Left ventricle myocardium superior (tissue), 1 donor: ENCODE measurements around the gene PLCH2. TPM values are rescaled to one million over a fixed set of nuclear protein-coding genes. Genes with fewer than 3 reads are reported as not detected.
A peak's percentile ranks its signal among the peaks of the same experiment; 100 is the strongest.
"Not testable (repeated sequence)": the region's sequence is repeated elsewhere in the genome, so short reads cannot be mapped to it uniquely, and the experiment has no call there.

ENCODE experiments used
- ATAC-seq: fragments of 200-7000 bp; cut with Tn5 transposase; one replicate; pipeline ENCODE4 v1.9.1; 2020; ENCODE audit warnings: mild to moderate bottlenecking, moderate library complexity
- DNase-seq: peaks from one replicate; pipeline ENCODE4 v3.0.0-alpha.2; 2020
- intact Hi-C: fragments of 100-400 bp; cut with micrococcal nuclease; formaldehyde crosslinking; loops from one replicate; pipeline ENCODE4 v1.11.0; 2022
- total RNA-seq: library from RNA; stranded (reverse); fragmentation: NEBNext Ultra II Directional; extraction: Animal tissue kit (Norgen Biotek cat#: 25700); gene quantifications from one replicate; pipeline ENCODE4 v1.2.1, GENCODE V29; 2021
- donor health status: DM: no; HTN: yes; CAD: no; lungs with severe emphysema.

PLCH2 gene
- total RNA-seq, 1 donor from 2014 or later = 0.25 TPM

DNA sequence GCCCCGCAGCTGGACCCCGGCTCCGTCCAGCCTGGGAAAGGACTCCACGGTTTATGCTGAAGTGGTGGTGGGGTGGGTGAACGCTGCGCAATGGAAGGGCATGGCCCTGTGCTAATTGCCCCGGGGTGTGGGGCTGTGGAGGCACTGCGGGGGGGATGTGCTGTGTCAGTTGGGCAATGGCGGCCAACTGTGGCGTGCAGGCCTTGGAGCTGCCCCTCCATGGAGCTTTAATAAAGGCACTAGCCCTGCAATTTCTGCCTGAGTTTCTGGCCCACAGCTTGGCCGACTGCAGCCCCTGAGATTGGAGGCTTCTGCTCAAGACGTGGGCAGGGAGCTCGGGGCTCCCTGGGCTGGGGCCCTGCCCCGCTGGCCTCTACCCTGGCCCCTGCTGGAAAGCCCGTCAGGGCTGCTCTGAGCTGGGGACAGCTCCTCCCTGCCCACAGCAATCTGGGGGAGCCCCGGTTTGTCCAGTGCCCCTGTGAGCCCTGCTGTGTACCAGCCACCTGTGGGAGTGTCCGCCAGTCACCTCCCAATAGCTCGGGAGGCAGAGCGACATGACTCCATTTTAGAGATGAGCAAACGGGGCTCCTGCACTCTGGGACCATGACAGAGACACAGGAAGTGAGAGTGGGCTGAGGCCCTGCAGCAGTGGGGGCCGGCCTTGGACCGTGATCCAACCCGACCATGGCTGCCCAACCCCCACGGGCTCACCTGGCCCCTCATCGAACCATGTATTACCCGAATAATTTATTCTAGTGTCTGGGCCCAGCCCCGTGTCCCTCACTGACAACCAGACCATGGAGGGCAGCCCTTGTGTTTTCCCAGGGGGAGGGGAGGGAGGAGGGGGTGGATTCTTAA, 71.3 kb downstream of the PLCH2 start:
- intact Hi-C loops = no loop called here
- peak; percentile 55 for DNase-seq
- no peak for ATAC-seq

DNA sequence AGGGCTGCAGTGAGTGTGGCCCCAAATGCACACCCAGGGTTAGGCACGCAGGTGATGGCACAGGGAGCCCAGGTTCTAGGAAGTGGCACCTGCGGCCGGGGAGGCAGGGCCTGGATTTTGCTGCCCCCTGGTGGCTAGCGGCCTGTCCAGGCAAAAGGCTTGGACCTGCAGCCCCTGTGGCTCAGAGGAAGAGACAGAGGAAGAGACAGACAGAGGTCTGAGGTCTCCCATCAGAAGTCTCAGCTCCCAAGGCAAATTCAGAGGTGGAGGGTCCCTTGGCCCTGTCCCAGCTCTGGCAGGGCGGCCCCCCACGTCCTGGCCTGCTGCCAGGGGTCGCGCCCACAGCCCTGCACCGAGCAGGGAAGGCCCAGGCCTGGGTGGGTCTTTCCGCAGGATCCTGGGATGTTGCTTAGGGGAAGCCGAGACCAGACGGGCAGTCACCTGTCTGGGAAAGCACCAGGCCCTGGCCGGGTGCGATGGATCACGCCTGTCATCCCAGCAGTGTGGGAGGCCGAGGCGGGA, 72.0 kb downstream of the PLCH2 start:
- ATAC-seq = peak; percentile 53
- intact Hi-C loops = no loop called here
- DNase-seq = peak; percentile 89

GRCh38 chr1:2549367-2550029, 73.4 kb downstream of the PLCH2 start:
- DNase-seq, ATAC-seq, intact Hi-C loops: not testable (repeated sequence)

GRCh38 chr1:2550309-2550861, 74.3 kb downstream of the PLCH2 start:
- peak; percentile 4 for ATAC-seq
- intact Hi-C loops = not testable (repeated sequence)
- DNase-seq = peak; percentile 55

DNA sequence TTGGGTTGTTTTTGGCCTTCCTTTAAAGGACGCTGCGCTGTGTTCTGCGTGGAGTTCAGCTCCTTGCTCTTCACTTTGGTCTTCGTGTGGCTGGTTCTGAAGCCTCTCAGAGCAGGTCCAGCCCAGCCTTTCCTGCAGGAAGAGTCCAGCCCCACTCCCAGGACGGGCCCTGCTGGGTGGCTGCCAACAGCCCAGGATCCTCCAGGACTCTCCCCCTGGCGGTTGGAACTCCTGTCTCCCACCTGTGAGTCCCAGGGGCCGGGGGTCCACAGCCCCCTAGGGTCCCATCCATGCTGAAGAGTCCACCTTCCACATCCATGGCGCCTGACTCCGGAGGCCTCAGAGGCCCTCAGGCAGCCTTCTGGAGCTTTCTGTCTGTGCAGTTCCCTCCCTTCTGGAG, 75.5 kb downstream of the PLCH2 start:
- peak; percentile 69 for DNase-seq
- intact Hi-C loops, ATAC-seq: not testable (repeated sequence)

DNA sequence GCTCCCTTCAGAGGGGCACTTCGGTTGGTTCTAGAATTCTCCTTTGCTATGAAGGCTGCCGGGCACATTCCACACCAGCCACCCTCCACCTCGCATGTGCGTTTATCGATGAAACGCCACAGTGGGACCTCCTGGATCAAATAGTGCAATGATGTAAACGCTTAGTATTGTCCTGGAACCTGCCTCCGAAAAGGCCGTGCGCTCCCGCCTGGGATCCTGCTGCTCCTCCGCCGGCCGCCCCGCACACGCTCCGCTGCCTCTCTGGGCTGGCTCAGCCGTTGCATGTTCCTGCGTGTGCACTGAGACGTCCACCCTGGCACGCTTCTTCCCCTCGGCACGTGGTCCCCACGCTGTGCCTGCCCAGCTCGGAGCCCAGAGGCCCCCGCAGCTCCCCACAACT, 76.1 kb downstream of the PLCH2 start:
- no peak for ATAC-seq
- intact Hi-C loops = no loop called here
- DNase-seq = no peak

- ATAC-seq, DNase-seq, intact Hi-C loops: not testable (repeated sequence)
These were observed 77.0 kb downstream of the PLCH2 start for GRCh38 chr1:2553076-2553475.

- ATAC-seq (no peak), DNase-seq (no peak)
- intact Hi-C loops = no loop called here
These were observed 78.0 kb downstream of the PLCH2 start for GRCh38 chr1:2553871-2554620.

DNA sequence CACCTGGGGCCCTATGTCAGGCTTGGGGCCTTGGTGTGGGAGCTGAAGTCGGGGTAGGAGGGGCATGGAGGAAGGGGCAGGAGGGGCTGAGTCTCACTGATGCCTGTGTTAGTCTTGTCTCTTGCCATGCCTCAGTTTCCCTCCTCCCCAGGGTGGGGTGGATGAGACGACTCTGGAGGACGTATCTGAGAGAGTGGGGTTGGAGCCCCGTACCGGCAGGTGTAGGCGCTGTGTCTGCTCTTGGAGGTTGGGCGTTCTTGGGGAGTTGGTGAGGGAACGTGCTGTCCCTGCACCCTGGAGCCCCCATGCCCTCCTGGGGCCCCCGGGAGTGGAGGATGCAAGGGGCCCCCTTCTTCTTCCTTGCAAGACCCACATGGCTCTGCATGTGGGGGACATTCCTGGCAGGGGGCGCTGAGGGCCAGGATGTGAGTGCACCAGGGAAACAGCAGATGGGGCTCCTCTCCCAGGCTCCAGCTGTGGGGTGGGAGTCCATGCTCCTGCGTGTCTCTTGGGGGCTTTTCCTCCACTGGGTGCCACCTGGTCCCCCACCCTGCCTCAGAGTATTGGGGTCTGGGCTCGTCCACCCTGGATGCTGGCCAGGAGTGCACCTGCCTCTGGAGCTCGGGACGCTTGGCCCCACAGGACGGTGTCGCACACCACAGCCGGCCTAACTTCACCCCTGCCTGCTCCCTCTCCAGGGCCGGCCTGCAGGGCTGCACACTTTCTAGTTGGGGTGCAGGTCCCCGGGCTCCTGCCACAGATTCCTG, 78.7 kb downstream of the PLCH2 start:
- ATAC-seq (peak; percentile 4), DNase-seq (peak; percentile 58)
- intact Hi-C loops = no loop called here

Other genes with a start within 250 kb of the PLCH2 start
- gene SKI, start 248.0 kb upstream of the PLCH2 start, total RNA-seq = 35.3 TPM
- gene MORN1, start 84.7 kb upstream of the PLCH2 start, total RNA-seq = 5.3 TPM
- 98.1 TPM for gene RER1, start 84.4 kb upstream of the PLCH2 start, total RNA-seq
- 13.7 TPM for gene PEX10, start 63.7 kb upstream of the PLCH2 start, total RNA-seq
- gene PANK4, start 50.3 kb downstream of the PLCH2 start, total RNA-seq = 50.2 TPM
- gene HES5, start 54.0 kb downstream of the PLCH2 start, total RNA-seq = 1.7 TPM
- 16.0 TPM for gene TNFRSF14, start 80.1 kb downstream of the PLCH2 start, total RNA-seq
- gene PRXL2B, start 110.5 kb downstream of the PLCH2 start, total RNA-seq = 11.2 TPM
- not detected for gene MMEL1, start 156.7 kb downstream of the PLCH2 start, total RNA-seq